ENCODE measurements around the gene SLC30A2. TPM values are rescaled to one million over a fixed set of nuclear protein-coding genes. Genes with fewer than 3 reads are reported as not detected.
A peak's percentile ranks its signal among the peaks of the same experiment; 100 is the strongest.

Gene SLC30A2
- total and polyA plus RNA-seq, 9 of the 15 experiments (the other 6 are each of a cell fraction or from before 2014, with no cell fraction given): 0.01 to 0.18 (median 0.06) TPM; not detected in 3

GRCh38 chr1:25991937-25992688 lies 53.8 kb downstream of the SLC30A2 start (continued):
- TF ChIP-seq TAF9B (IDR thresholded peaks at IDR 0.05; ENCODE audit: partially characterized antibody): peak; percentile 34
- no peak for TF ChIP-seq NFRKB (IDR thresholded peaks at IDR 0.05; ENCODE audit: low read depth)
- TF ChIP-seq CBFA2T3 (IDR thresholded peaks at IDR 0.05): peak; percentile 25; the same call in 1 of the 2 replicates
- 0 out of 4 replicates have a peak, but pooled peaks of 1 of the 2 experiments have one; percentile 12 for TF ChIP-seq FOXA3 (CRISPR knock-in tag; conservative IDR thresholded peaks at IDR 0.05 in 1 of 2, IDR thresholded peaks at IDR 0.05 in 1 of 2)
- TF ChIP-seq STAG1 (CRISPR knock-in tag; IDR thresholded peaks at IDR 0.05; ENCODE audit: borderline replicate concordance): no peak
- TF ChIP-seq ZNF707 (CRISPR knock-in tag; conservative IDR thresholded peaks at IDR 0.05): no peak
- no peak for TF ChIP-seq FOXJ3 (CRISPR knock-in tag; IDR thresholded peaks at IDR 0.05)
- TF ChIP-seq, protein P1, sequence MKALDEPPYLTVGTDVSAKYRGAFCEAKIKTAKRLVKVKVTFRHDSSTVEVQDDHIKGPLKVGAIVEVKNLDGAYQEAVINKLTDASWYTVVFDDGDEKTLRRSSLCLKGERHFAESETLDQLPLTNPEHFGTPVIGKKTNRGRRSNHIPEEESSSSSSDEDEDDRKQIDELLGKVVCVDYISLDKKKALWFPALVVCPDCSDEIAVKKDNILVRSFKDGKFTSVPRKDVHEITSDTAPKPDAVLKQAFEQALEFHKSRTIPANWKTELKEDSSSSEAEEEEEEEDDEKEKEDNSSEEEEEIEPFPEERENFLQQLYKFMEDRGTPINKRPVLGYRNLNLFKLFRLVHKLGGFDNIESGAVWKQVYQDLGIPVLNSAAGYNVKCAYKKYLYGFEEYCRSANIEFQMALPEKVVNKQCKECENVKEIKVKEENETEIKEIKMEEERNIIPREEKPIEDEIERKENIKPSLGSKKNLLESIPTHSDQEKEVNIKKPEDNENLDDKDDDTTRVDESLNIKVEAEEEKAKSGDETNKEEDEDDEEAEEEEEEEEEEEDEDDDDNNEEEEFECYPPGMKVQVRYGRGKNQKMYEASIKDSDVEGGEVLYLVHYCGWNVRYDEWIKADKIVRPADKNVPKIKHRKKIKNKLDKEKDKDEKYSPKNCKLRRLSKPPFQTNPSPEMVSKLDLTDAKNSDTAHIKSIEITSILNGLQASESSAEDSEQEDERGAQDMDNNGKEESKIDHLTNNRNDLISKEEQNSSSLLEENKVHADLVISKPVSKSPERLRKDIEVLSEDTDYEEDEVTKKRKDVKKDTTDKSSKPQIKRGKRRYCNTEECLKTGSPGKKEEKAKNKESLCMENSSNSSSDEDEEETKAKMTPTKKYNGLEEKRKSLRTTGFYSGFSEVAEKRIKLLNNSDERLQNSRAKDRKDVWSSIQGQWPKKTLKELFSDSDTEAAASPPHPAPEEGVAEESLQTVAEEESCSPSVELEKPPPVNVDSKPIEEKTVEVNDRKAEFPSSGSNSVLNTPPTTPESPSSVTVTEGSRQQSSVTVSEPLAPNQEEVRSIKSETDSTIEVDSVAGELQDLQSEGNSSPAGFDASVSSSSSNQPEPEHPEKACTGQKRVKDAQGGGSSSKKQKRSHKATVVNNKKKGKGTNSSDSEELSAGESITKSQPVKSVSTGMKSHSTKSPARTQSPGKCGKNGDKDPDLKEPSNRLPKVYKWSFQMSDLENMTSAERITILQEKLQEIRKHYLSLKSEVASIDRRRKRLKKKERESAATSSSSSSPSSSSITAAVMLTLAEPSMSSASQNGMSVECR (CRISPR knock-in tag; IDR thresholded peaks at IDR 0.05): no peak
- TF ChIP-seq KLF13 (tag; IDR thresholded peaks at IDR 0.05; ENCODE audit: borderline replicate concordance, low read depth): no peak
- TF ChIP-seq ZSCAN29 (IDR thresholded peaks at IDR 0.05): no peak
- no peak for TF ChIP-seq SMARCC2 (IDR thresholded peaks at IDR 0.05; ENCODE audit: low read depth)
- TF ChIP-seq DIDO1 (tag; IDR thresholded peaks at IDR 0.05; ENCODE audit: low read depth): no peak
- no peak for TF ChIP-seq ZBTB17 (CRISPR knock-in tag; IDR thresholded peaks at IDR 0.05)
- no peak for TF ChIP-seq BRF2 (IDR thresholded peaks at IDR 0.05; ENCODE audit: borderline replicate concordance, insufficient read depth, insufficient read length)
- TF ChIP-seq MYNN (IDR thresholded peaks at IDR 0.05): no peak
- no peak for TF ChIP-seq MYNN (CRISPR knock-in tag; IDR thresholded peaks at IDR 0.05)
- TF ChIP-seq HMBOX1 (IDR thresholded peaks at IDR 0.05): no peak
- no peak for TF ChIP-seq CBX5 (IDR thresholded peaks at IDR 0.05; ENCODE audit: borderline replicate concordance, low read depth)
- TF ChIP-seq USF2 (CRISPR knock-in tag; IDR thresholded peaks at IDR 0.05): no peak
- no peak for TF ChIP-seq RBM39 (optimal IDR thresholded peaks at IDR 0.05; ENCODE audit: low read depth, low read length)
- TF ChIP-seq KDM5B (IDR thresholded peaks at IDR 0.05; ENCODE audit: insufficient replicate concordance, low read depth, low read length): no peak
